HepG2 (cell line): ENCODE measurements around the gene DBN1. TPM values are rescaled to one million over a fixed set of nuclear protein-coding genes. Genes with fewer than 3 reads are reported as not detected.

Source experiments
- EZH2 ChIP-seq: conservative IDR thresholded peaks from 2 replicates; pipeline ENCODE4 v1.6.1; 2012; ENCODE audit warnings: mild to moderate bottlenecking, low read depth, low read length, moderate library complexity
- HMG20A ChIP-seq: IDR thresholded peaks from 2 replicates; pipeline ENCODE4 v1.6.1; 2016; ENCODE audit warnings: borderline replicate concordance
- MAFG ChIP-seq: sonication (generic); formaldehyde crosslinking; IDR thresholded peaks from 2 replicates; pipeline ENCODE4 v1.5.1; 2020; ENCODE audit warnings: mild to moderate bottlenecking, missing genetic modification reagents
- MBNL3 ChIP-seq: fragments of 250-450 bp; sonication (Bioruptor Pico); conservative IDR thresholded peaks from 2 replicates; pipeline ENCODE4 v1.8.0; 2022; ENCODE audit warnings: mild to moderate bottlenecking, inconsistent platforms
- MNT ChIP-seq: fragments of 450-650 bp; IDR thresholded peaks from 2 replicates; pipeline ENCODE4 v1.6.1; 2016
- PAWR ChIP-seq: sonication (generic); formaldehyde crosslinking; IDR thresholded peaks from 2 replicates; pipeline ENCODE4 v1.4.0; 2020; ENCODE audit warnings: missing genetic modification reagents, mild to moderate bottlenecking, borderline replicate concordance
- PLRG1 ChIP-seq: fragments of 450-650 bp; conservative IDR thresholded peaks from 2 replicates; pipeline ENCODE4 v1.6.1; 2016
- REL ChIP-seq: sonication (generic); formaldehyde crosslinking; conservative IDR thresholded peaks from 2 replicates; pipeline ENCODE4 v1.8.0; 2022; ENCODE audit warnings: mild to moderate bottlenecking, missing genetic modification reagents, moderate library complexity
- SOX5 ChIP-seq: IDR thresholded peaks from 2 replicates; pipeline ENCODE4 v1.6.1; 2016; ENCODE audit warnings: borderline replicate concordance
- SP4 ChIP-seq: sonication (generic); formaldehyde crosslinking; IDR thresholded peaks from 2 replicates; pipeline ENCODE4 v1.8.1; 2023; ENCODE audit warnings: mild to moderate bottlenecking, missing genetic modification reagents
- SRF ChIP-seq: IDR thresholded peaks from 2 replicates; pipeline ENCODE4 v1.6.1; 2011; ENCODE audit warnings: mild to moderate bottlenecking, low read depth, low read length, moderate library complexity
- TAF1 ChIP-seq: sonication (generic); formaldehyde crosslinking; IDR thresholded peaks from 2 replicates; pipeline ENCODE4 v1.4.0; 2020; ENCODE audit warnings: missing genetic modification reagents
- TRIM24 ChIP-seq: sonication (generic); formaldehyde crosslinking; IDR thresholded peaks from 2 replicates; pipeline ENCODE4 v1.8.0; 2022; ENCODE audit warnings: mild to moderate bottlenecking, missing genetic modification reagents
- TSC22D2 ChIP-seq: sonication (generic); formaldehyde crosslinking; IDR thresholded peaks from 2 replicates; pipeline ENCODE4 v1.5.1; 2020; ENCODE audit warnings: missing genetic modification reagents, mild to moderate bottlenecking, borderline replicate concordance
- ZBTB49 ChIP-seq: sonication (generic); formaldehyde crosslinking; IDR thresholded peaks from 2 replicates; pipeline ENCODE4 v1.4.0; 2020; ENCODE audit warnings: missing genetic modification reagents, borderline replicate concordance
- ZC3H4 ChIP-seq: sonication (generic); formaldehyde crosslinking; IDR thresholded peaks from 2 replicates; pipeline ENCODE4 v1.4.0; 2020; ENCODE audit warnings: missing genetic modification reagents, borderline replicate concordance
- ZNF138 ChIP-seq: sonication (generic); formaldehyde crosslinking; IDR thresholded peaks from 2 replicates; pipeline ENCODE4 v1.5.0; 2020; ENCODE audit warnings: mild to moderate bottlenecking, low read depth, missing genetic modification reagents
- ZNF382 ChIP-seq: sonication (generic); formaldehyde crosslinking; IDR thresholded peaks from 2 replicates; pipeline ENCODE4 v1.5.0; 2020; ENCODE audit warnings: missing genetic modification reagents, mild to moderate bottlenecking, borderline replicate concordance
- ZNF547 ChIP-seq: sonication (generic); formaldehyde crosslinking; IDR thresholded peaks from 2 replicates; pipeline ENCODE4 v1.5.1; 2020; ENCODE audit warnings: mild to moderate bottlenecking, missing genetic modification reagents
- ZNF557 ChIP-seq: sonication (generic); formaldehyde crosslinking; IDR thresholded peaks from 2 replicates; pipeline ENCODE4 v1.4.0; 2020; ENCODE audit warnings: missing genetic modification reagents
- ZNF709 ChIP-seq: sonication (generic); formaldehyde crosslinking; IDR thresholded peaks from 2 replicates; pipeline ENCODE4 v1.5.0; 2020; ENCODE audit warnings: mild to moderate bottlenecking, missing genetic modification reagents
- ZNF737 ChIP-seq: sonication (generic); formaldehyde crosslinking; IDR thresholded peaks from 2 replicates; pipeline ENCODE4 v1.5.0; 2020; ENCODE audit warnings: missing genetic modification reagents, mild to moderate bottlenecking, borderline replicate concordance
- ZSCAN9 ChIP-seq: IDR thresholded peaks from 2 replicates; pipeline ENCODE4 v1.6.1; 2016; ENCODE audit warnings: borderline replicate concordance
- polyA plus RNA-seq, 8 experiments: library from polyadenylated mRNA; depleted of rRNA in 3 of 8; stranded (reverse) in 7 of 8; unstranded in 1 of 8; fragments of >200 nt; fragmentation: Illumina TruSeq in 4 of 8; extraction: Trizol in 4 of 8; gene quantifications; 2 replicates each; pipeline versions ENCODE4 v1.2.1 to v1.2.3, GENCODE V29; 2011 to 2016; ENCODE audit warnings: low read depth in 4 of 8, missing spikeins in 1 of 8, mixed read lengths in 1 of 8; ENCODE audit not compliant: insufficient read depth in 1 of 8
- total RNA-seq, 5 experiments: library from RNA; depleted of rRNA; stranded (reverse); fragments of >200 nt; fragmentation: Illumina TruSeq; extraction: Trizol; gene quantifications; 2 replicates each; pipeline ENCODE4 v1.2.3, GENCODE V29; 2016; ENCODE audit warnings: low read depth in 1 of 5
- TF ChIP-seq, protein P1 (sequence below): sonication (generic); formaldehyde crosslinking; IDR thresholded peaks from 2 replicates; pipeline ENCODE4 v1.5.0; 2020; ENCODE audit warnings: mild to moderate bottlenecking, missing genetic modification reagents, borderline replicate concordance

The DBN1 gene
- total and polyA plus RNA-seq, 2 of the 13 experiments (the other 11 are each of a cell fraction or from before 2014, with no cell fraction given): 27.0 to 37.3 TPM

- TF ChIP-seq ZBTB49 (CRISPR knock-in tag) (no peak), MNT (no peak), SRF (no peak), TRIM24 (CRISPR knock-in tag) (no peak), SOX5 (CRISPR knock-in tag) (0 out of 2 replicates have a peak, but pooled peaks have one; percentile 11), HMG20A (CRISPR knock-in tag) (no peak), REL (CRISPR knock-in tag) (no peak), ZNF547 (CRISPR knock-in tag) (no peak), ZSCAN9 (no peak), PLRG1 (no peak), PAWR (no peak), SP4 (CRISPR knock-in tag) (no peak), ZC3H4 (CRISPR knock-in tag) (no peak), TAF1 (no peak), ZNF737 (CRISPR knock-in tag) (no peak), EZH2 (no peak), MBNL3 (CRISPR knock-in tag) (no peak), MAFG (CRISPR knock-in tag) (no peak), TSC22D2 (no peak), ZNF382 (CRISPR knock-in tag) (no peak), ZNF138 (CRISPR knock-in tag) (no peak), ZNF557 (CRISPR knock-in tag) (no peak), ZNF709 (CRISPR knock-in tag) (no peak)
- TF ChIP-seq, protein P1, sequence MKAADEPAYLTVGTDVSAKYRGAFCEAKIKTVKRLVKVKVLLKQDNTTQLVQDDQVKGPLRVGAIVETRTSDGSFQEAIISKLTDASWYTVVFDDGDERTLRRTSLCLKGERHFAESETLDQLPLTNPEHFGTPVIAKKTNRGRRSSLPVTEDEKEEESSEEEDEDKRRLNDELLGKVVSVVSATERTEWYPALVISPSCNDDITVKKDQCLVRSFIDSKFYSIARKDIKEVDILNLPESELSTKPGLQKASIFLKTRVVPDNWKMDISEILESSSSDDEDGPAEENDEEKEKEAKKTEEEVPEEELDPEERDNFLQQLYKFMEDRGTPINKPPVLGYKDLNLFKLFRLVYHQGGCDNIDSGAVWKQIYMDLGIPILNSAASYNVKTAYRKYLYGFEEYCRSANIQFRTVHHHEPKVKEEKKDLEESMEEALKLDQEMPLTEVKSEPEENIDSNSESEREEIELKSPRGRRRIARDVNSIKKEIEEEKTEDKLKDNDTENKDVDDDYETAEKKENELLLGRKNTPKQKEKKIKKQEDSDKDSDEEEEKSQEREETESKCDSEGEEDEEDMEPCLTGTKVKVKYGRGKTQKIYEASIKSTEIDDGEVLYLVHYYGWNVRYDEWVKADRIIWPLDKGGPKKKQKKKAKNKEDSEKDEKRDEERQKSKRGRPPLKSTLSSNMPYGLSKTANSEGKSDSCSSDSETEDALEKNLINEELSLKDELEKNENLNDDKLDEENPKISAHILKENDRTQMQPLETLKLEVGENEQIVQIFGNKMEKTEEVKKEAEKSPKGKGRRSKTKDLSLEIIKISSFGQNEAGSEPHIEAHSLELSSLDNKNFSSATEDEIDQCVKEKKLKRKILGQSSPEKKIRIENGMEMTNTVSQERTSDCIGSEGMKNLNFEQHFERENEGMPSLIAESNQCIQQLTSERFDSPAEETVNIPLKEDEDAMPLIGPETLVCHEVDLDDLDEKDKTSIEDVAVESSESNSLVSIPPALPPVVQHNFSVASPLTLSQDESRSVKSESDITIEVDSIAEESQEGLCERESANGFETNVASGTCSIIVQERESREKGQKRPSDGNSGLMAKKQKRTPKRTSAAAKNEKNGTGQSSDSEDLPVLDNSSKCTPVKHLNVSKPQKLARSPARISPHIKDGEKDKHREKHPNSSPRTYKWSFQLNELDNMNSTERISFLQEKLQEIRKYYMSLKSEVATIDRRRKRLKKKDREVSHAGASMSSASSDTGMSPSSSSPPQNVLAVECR (CRISPR knock-in tag): peak; percentile 60; the same call in 1 of the 2 replicates
Measured at GRCh38 chr5:177434942-177435738, 38.3 kb downstream of the DBN1 start (continued).
